Measurements from ENCODE around the gene IFIT1B.

GRCh38 chr10:89364531-89364930 is 13.3 kb upstream of the IFIT1B start:
- TF ChIP-seq CTCF (optimal IDR thresholded peaks at IDR 0.05 in 1 of 3, IDR thresholded peaks at IDR 0.05 in 1 of 3, conservative IDR thresholded peaks at IDR 0.05 in 1 of 3; ENCODE audit: extremely low read depth in 1 of 3, insufficient read depth in 2 of 3, low read length in 3 of 3) (no peak), EZH2 (IDR thresholded peaks at IDR 0.05; ENCODE audit: low read length) (no peak)
